KOPT-K1 (cell line): ENCODE results near the gene TGIF2LY.
"Not testable (repeated sequence)": the region's sequence is repeated elsewhere in the genome, so short reads cannot be mapped to it uniquely, and the experiment has no call there.

Experiments used
- H3K27ac ChIP-seq: fragments of 200-600 bp; sonication (generic); 2 replicates; pipeline ENCODE4 v1.5.1; 2016; ENCODE audit warnings: antibody characterized with exemption, mild to moderate bottlenecking, low read depth, low read length; ENCODE audit not compliant: poor library complexity, severe bottlenecking
- H3K36me3 ChIP-seq: fragments of 200-600 bp; sonication (generic); 2 replicates; pipeline ENCODE4 v1.5.1; 2017; ENCODE audit warnings: antibody characterized with exemption, mild to moderate bottlenecking, low read length, moderate library complexity; ENCODE audit not compliant: insufficient read depth
- H3K9me3 ChIP-seq: fragments of 200-600 bp; sonication (generic); 2 replicates; pipeline ENCODE4 v1.5.1; 2017; ENCODE audit warnings: antibody characterized with exemption, low read length, mild to moderate bottlenecking; ENCODE audit not compliant: insufficient read depth, poor library complexity, severe bottlenecking

The TGIF2LY gene

GRCh38 chrY:3578767-3579166 lies at the start of gene TGIF2LY:
TGIF2LY (plus strand) TSS chrY:3579067; CDS start chrY:3579245, 178 bp downstream.
- not testable (repeated sequence) for H3K36me3 ChIP-seq, H3K9me3 ChIP-seq, H3K27ac ChIP-seq
